PFSK-1 (cell line): ENCODE data around the gene CPTP.

Source experiments
- FOXP2 ChIP-seq: optimal IDR thresholded peaks from 2 replicates; pipeline ENCODE3; 2011; ENCODE audit warnings: borderline replicate concordance, control low read depth, inconsistent platforms; ENCODE audit not compliant: insufficient read depth; ENCODE audit errors: extremely low read length, extremely low read depth
- POLR2AphosphoS5 ChIP-seq: IDR thresholded peaks from 2 replicates; pipeline ENCODE4 v1.6.1; 2012; ENCODE audit warnings: low read depth, mild to moderate bottlenecking, control low read depth, low read length, moderate library complexity
- REST ChIP-seq, 2 experiments: IDR thresholded peaks; 2 replicates each; pipeline versions ENCODE4 v1.6.1 to v1.8.0; 2011 to 2012; ENCODE audit warnings: low read depth in 2 of 2, low read length in 2 of 2, control low read depth in 1 of 2, inconsistent platforms in 1 of 2, mild to moderate bottlenecking in 1 of 2, moderate library complexity in 1 of 2; ENCODE audit not compliant: insufficient read depth in 1 of 2
- SIN3A ChIP-seq: IDR thresholded peaks from 2 replicates; pipeline ENCODE4 v1.6.1; 2012; ENCODE audit warnings: mild to moderate bottlenecking, low read length, moderate library complexity, borderline replicate concordance; ENCODE audit not compliant: insufficient read depth
- TAF1 ChIP-seq: IDR thresholded peaks from 2 replicates; pipeline ENCODE4 v1.6.1; 2012; ENCODE audit warnings: low read length, control low read depth, borderline replicate concordance; ENCODE audit not compliant: insufficient read depth

CPTP gene

GRCh38 chr1:1286313-1287261, 38.0 kb upstream of the CPTP start:
- TF ChIP-seq FOXP2 (no peak), TAF1 (no peak), REST (IDR thresholded peaks at IDR 0.05; ENCODE audit: insufficient read depth in 1 of 2, low read depth in 2 of 2, low read length in 2 of 2) (no peak), SIN3A (no peak), POLR2AphosphoS5 (no peak)

GRCh38 chr1:1287288-1288110, 37.1 kb upstream of the CPTP start:
- TF ChIP-seq TAF1 (no peak), SIN3A (no peak), FOXP2 (no peak), POLR2AphosphoS5 (no peak), REST (IDR thresholded peaks at IDR 0.05; ENCODE audit: insufficient read depth in 1 of 2, low read depth in 2 of 2, low read length in 2 of 2) (no peak)

GRCh38 chr1:1290238-1290731, 34.3 kb upstream of the CPTP start:
- no peak for TF ChIP-seq SIN3A
- no peak for TF ChIP-seq REST (IDR thresholded peaks at IDR 0.05; ENCODE audit: insufficient read depth in 1 of 2, low read depth in 2 of 2, low read length in 2 of 2)
- no peak for TF ChIP-seq FOXP2
- TF ChIP-seq TAF1 = no peak
- TF ChIP-seq POLR2AphosphoS5 = no peak

- TF ChIP-seq TAF1 = no peak
- TF ChIP-seq POLR2AphosphoS5 = no peak
These were observed 33.5 kb upstream of the CPTP start for GRCh38 chr1:1291023-1291528.
